ENCODE results near the gene STUM.
"Not testable (repeated sequence)": the region's sequence is repeated elsewhere in the genome, so short reads cannot be mapped to it uniquely, and the experiment has no call there.

The STUM gene

DNA sequence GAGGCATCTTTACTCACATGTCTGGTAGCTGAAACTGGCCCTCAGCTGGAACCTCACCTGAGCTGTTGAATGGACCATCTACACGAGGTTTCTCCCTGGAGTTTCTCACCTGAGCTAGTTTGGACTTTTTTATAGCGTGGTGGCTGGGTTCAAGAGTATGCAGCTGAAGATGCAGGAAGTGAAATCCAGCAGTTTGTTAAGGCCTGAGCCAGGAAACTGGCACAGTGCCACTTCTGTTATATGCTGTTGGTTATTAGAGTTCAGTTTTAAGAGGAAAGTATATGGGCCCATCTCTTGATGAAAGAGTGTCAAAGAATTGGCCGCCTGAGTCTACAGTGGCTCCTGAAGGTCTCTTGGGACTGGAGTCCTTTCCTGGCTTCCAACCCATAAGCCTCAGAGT is 35.6 kb downstream of the STUM start:
- DNase-seq: no peak

DNA sequence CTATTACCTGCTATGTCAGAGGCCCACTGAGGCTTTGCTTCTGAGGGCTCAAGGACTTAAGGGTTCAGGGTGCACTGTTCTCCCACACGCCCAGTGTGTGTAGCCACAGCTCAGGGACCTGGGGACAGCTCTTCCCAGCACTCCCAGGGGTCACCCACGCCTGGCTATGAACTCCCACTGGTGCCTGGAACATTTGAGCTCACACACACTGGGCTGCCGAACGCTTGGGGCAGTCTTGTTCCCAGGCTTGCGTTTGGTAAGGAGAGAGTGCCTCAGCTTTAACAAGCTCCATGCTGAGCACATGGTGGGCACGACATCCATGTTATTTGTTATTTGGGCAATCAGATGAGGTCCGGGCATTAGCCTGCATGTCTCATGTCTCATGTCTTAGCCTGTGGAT is 37.6 kb downstream of the STUM start:
- DNase-seq: no peak

DNA sequence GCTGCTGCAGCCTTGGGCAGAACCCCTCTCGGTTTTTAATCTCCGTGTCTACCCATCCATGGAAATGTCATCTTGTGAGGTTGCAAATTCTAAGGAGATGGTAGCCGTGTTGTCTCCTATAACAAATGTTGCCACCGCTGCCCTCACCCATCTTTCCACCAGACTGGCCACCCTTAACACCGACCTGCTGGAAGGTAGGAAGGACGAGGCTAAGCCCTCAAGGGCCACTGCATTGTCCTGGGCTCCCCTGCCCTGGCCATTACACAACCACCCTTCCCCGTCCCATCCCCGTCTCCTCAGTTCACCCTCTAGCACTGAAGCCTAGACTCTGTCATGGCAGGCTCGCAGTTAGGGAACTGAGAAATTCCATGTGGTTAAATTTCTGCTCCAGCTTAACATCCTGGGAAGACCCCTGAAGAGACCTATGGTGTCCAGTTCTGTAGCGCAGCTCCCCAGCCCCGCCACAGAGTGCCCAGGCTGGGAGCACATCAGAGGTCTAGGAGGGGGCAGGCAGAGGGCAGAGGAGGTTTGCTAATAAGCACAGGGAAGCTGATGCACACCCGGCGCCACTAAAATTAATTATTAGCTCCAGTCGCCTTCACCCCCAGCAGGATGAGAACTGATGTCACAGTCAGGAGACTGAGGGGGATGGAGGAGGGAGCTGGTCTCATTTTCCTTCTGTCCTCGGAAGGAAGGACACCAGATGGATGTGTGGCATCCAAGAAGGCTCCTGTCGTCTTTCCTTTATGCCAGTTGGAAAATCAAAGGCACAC is 38.3 kb downstream of the STUM start:
- no peak for DNase-seq

DNA sequence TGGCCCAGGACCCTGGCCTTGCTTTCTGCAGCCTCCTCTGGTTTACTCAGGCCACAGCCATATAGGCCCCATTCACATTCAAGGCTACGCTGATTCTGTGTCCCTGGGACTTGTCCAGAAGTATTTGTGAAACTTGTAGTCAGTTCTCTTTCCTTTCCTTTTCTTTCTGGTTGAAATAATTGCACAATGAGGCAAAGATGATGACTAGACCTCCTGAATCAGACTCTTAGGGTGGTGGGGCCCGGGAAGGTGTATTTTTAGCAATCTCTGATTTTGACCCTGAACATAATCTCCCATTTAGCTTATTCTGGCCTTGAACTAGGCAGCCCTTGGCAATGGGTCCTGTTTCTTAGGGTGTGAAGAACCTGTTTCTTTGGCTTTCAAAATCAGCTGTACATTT is 39.9 kb downstream of the STUM start:
- DNase-seq: no peak

DNA sequence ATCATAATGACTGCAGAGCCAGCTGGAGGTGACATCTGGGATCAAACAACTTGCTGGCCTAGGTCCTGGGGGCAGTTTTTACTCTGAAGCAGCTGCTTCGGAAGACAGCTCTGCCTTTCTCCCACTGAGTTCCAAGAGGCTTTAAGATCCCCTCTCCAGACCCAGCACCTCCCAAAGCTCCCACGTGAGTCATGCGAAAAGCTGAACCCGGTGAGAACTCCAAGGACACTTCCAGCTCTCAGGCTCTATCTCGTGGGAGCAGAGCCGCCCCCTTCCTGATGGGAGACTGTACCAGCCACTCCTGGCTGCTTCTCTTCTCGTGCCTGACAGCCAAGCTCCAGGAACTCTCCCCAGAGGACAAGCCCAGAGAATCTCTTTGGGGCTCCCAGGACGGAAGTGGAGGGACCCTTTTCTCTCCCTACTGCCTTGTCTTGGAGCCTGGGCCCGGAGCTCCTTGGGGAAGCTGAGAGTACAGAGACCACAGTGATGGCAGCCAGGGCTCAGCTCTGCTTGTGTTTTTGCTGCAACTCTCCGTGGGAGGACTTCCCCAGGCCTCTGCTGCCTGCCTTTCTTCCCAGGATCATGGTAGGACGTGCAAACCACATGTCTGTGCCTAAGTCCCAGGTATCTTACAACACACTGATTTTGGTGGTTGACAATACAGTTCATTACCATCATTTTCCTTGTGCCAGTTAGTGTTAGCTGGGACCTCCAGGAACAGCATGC is 40.6 kb downstream of the STUM start:
- no peak for DNase-seq

DNA sequence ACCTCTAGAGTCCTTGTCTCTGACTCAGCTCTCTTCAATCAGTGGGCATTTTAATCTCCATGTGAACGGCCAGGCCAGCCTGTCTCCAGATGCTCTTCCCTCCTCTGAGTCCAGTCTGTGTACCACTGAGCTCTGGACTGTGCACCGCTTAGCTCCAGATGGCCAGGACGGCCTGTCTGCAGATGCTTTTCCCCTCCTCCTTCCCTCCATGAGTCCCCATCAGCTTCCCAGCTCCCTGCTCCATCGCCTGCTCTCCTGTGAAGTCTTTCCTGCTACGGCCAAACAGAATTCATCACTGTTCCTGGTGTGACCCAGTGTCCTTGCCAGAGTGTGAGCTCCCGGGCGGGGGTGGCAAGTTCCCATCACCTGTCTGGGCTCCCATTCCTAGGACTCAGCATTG is 42.0 kb downstream of the STUM start:
- no peak for DNase-seq

DNA sequence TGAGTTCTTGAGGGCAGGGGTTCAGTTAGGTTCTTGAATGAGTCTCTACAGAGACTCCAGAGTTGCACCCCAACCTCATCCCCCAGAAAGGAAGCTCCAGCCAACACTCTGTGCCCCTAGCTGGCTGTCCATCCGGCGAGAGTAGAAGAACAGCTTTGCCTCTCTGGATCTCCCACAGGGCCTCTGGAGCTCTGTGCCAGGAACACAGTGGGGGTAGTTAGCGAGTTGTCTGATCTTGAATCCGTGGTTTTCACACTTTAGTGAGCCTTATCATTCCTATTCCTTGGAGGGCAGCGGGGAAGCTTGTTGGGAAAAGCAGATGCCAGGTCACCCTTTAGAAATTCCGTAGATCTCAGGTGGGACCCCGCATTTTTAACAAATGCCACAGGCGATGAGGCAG is 45.0 kb downstream of the STUM start:
- DNase-seq: no peak

DNA sequence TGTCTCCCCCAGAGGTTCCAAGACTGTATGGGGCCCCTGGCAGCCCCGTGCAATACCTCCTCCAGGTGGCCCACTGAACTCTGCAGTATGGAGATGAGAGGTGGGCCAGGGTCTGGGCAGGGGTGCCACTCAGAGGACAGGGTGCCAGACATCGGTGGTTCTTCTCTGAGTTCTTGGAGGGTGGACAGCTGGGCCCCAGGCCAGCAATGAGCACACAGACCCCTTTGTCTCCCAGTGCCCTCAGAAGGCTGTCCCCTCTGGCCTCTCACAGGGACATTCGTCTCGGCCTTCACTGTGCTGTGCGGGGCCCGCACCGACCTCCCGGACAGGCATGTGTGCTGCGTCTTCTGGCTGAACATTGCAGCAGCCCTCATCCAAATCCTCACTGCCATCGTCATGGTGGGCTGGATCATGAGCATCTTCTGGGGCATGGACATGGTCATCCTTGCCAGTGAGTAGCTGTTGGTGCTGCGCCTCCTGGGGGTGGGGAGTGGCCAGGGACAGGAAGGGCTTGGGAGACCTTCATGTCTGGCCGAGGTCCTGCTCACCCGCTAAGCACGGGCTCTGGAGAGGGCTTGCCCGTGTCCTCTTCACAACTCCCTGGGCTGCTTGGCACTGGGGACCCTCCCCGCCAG is 48.1 kb downstream of the STUM start:
- no peak for DNase-seq

DNA sequence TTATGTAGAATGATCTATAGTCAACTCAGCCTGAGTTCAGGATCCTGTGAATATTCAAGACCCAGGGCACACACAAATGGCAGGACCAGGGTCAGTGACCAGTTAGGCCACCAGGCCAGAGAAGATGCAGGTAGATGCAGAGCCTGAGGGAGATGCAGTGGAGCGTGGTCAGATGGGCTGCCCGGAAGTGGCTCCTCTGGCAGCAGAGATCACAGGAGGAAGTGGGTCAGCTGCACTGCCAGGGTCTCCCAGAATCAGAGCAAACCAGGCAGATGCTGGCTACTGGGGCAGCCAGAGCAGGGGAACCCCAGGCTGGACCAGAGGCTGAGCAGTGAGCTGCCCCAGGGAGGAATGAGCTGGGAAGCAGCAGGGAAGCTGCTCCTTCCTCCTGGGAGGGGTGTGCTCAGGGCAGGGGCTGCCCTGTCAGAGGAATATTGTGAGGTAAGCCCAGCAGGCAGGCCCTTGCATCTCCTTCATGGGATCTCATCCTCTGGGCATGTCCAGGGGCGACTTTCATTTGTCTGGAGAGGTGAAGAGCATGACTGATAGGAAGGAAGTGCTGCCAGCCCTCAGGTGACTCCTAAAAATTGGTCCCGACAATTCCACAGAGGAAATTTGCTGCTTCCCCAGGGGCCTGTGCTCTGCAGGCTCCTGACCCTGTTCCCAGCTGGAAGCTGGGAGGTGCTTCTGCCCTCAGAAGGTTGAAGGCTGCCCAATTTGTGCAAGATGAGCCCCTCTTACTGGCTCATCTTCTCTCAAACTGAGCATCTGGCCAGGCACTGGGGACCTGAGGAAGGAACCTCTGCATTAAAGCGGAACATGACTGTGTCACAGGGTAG is 49.3 kb downstream of the STUM start:
- DNase-seq: no peak

DNA sequence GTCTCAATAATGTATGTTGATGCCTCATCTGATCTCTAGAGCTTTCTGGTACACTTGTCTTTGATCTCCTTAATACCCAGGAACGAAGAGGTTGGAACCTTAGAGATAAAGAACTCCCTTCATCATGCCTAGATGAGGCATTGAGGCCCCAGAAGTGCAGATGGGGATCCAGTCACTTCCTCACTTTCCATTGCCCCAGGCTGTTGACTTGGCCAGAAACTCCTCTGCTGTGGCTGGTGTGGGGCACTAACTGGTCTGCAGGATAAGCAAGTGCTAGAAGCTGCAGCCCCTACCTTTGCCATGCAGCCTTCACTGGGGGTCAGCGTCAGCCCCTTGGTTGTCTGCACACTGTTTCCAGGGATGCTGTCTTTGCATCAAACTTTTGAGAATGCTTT is 49.9 kb downstream of the STUM start:
- DNase-seq: no peak

DNA sequence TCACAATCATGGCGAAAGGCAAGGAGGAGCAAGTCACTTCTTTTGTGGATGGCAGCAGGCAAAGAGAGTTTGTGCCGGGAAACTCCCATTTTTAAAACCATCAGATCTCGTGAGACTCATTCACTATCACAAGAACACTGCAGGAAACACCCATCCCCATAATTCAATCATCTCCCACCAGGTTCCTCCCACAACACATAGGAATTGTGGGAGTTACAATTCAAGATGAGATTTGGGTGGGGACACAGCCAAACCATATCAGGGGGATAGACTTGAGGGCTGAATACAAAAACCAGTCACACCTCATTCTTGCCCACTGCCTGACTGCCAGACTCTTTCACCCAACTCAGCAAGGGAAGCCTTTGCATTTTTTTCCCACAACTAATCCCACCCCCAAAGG is 50.4 kb downstream of the STUM start:
- DNase-seq: not testable (repeated sequence)

DNA sequence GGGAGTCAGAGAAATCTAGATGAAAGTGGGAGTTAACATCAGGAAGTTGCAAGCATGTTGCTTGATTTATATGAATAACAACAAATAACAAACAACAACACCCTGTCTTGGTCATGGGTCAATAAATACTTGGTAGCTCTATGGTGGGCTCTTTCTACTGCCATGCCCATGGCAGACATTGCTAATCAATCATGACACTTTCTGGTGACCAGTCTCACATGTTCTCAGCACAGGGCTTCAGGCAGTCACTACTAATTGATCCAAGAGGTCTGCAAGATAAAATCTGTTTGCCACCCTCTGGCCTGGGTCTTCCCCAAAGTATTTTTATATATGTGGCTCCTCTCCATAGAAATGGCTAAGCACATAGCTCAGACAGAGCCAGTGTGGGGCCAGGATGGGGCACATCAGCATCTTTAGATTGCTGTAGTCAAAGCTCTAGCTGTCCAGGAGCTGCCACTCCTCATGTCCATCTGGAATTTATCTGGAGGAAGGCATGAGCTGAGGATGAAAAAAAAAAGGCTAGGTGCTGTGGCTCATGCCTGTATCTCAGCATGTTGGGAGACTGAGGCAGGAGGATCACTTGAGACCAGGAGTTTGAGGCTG is 51.2 kb downstream of the STUM start:
- DNase-seq: no peak

DNA sequence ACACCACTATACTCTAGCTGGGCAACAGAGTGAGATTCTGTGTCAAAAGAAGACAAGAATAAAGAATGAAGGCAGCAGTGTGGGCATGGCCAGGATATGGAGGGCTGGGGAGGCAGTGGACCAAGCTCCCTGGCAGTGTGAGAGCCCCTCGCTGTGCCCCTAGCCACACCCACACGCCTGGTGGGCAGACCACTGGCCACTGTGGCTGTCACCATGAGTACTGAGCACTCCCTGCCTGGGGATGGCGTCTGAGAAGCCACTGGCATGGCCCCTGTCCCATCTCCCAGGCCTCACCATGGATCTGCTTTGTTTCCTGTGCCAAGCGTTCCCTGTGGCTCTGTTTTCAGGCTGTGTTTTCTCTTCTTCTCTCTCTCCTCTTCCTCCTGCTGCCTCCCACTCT is 51.7 kb downstream of the STUM start:
- no peak for DNase-seq

DNA sequence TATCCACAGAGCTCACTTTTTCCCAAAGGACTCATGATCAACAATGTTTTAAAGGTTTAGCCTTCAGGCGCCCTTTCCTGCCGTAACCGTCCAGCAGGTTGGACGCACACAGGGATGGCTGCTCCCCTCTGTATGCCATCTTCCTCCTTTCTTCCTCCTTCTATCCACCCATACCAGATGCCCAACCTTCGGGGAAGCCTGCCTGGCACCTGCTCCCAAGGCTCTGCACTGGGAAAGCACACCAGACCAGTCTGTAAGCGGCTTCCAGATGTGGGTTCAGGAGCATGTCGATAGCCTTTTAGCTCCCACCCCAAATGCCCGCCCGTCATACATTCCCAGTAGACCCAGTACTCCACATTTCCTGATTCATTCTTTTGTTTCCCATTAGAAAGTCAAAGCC is 52.9 kb downstream of the STUM start:
- DNase-seq: no peak

DNA sequence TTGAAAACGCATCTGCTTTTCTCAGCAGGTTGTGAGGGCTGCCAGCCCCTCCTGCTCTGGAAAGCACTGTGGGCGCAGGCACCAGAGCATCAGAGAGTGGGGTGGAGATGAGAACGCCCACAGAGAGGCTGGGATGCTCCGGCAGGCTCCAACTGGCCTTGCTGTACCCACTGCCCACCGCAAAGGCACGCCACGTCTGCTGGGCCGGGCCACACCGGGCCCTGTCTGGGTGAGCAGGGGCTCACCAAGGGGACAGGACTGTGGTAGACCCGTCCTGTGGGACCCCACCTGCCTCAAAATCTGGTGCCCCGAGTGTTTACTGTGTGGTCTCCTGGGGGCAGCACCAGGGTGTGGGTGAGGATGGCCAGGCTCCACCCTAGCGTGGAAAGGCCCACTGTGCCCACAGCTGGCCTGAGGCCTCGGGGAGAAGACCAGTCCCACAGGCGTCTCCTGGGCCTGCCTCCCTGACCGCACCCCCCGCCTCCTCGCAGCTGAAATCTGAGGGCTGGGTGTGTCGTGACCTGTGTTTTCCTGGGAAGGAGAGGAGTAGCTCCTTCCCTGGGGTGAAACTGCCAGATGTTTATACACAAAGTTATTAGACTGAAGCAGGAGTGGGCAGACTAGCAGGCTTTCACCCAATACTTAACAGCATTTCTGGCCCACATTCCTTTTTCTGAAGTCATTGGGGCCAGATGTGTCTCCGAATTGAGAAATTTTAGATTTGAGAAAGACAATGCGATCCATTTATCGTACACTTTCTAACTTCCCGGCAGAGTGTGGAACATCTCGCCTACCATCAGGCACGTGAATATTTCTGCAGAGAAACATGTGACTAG is 53.8 kb downstream of the STUM start:
- no peak for DNase-seq

DNA sequence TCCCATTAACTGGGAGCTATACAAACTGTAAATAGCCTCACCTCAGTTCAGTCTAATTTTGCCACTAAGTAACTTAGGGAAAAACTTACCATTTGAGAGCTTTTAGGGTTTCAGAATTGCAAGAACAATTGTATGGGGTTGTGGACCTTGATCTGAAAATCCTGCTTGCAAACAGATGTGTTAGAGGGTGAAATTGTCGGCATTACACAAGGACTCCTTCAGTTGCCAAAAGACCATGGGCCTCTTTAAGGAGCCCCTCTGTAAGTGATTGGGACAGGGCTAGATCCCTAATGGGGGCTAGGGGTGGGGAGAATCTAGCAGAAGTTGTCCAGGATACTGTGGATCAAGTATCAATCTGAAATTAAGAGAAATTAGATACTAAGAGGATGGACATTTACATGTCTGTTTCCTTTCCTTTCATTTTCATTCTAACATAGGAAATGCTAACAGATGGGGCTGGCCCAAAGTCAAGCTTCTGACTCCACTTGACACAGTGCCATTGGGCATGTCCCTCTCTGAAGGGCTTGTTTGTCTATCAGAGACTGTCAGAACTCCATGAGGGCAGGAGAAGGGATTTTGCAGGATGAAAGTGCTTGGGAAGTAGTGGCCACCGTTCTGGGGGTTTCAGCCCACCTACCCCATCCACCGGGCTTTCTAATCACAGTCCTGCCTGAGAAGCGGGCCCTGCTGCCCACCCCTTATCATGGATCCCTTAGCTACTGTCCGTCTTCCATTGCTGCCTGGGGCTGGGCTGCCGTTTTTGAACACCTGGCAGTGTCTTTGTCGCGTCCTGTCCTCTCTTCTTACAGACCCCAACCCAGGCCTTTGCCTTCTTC is 54.7 kb downstream of the STUM start:
- no peak for DNase-seq

DNA sequence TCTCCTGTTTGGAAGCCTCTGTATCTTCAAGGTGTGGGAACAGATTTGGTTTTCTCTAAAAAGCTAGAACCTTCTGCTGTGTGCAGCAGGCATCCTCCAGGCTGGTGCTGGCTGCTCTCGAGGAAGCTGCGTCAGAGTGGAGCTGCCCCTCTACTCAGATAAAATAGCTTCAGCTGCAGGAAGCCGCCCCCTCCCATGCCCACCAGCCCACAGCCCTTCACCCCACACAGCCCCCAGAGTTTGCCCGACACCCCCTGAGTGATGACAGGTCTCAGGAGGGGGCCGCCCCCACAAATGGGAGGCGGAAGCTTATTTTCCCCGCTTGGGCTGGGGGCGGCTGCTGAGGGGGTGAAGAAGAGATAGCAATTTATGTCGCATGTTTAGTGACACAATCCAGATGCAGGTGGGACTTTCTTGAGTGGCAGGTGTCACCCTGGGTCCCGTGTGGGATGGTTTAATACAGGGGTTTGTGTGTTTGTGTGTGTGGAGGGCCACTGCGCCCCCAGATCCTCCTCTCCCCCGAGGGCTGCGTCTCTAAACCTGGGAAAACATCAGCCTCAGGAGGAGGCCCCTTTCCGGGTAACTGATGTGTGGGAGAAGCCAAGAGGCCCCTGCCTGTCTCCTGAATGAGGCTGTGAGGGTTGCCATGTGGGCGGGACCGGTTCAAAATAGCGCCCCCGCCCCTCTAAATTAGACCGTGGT is 55.4 kb downstream of the STUM start:
- no peak for DNase-seq

DNA sequence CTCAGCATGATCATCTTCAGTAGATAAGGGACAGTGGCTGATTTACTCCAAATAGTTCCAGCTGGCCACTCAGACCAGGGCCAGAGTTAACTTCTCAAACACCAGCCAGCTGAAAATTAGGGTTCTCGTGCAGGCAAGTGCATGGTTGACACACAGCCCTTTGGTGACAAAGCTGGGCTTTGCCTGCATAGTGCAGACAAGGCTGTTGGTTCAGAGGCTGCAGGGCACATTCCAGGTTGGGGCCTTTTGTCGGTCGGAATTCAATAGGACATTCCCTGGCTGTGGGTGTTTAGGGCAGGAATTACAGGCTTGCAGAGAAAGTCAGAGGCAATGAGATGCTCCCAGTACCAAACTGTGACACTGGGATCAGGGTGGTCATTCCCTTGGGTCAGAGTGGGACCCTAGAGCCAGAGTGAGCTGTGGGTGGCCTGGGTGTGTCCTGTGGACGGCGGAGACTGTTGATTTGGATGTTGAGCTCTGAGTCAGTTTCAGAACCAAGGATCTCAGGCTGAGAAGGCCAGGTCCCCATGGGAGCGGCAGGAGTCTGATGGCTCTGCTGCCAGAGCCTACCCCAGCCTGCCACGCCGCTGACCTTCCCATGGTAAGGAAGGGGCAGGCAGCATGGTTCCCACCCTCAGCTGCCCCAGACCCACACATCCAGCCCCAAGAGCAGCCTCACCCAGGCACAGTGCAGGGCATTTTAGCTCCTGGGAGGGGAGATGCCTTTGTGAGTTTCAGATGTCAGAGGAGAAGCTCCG is 56.2 kb downstream of the STUM start:
- DNase-seq: no peak

DNA sequence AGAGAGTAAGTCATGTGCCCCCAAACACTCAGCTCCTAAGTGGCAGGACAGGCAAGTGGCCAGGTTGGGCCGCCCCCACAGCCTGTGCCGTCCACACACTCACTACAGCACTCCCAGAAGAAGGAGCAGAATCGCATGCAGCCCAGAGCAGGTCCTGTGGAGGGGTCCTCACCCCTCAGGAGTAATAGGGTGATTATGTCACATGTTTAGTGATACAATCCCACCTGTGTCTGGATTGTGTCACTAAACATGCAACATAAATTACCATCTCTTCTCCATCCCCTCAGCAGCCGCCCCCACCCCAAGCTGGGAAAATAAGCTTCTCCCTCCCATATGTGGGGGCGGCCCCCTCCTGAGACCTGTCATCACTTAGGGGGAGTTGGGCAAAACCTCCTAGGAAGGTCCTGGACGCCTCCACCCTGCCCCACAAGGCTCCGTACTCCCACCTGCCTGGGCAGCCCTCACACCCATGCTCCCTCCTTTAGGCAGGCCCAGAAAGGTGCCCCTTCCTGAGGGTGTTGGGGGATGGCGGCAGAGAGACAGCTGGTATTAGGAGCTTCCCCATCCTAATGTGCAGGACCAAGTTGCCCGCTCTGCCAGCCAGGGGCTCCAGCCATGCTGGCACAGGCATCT is 56.9 kb downstream of the STUM start:
- no peak for DNase-seq

Data from T1000 (cell line).